ENCODE measurements around the gene RBKS.

RBKS gene

GRCh38 chr2:27806311-27807059, 83.7 kb downstream of the RBKS start:
- ChIA-PET CTCF (interaction anchor here (0.6 to 0.9 kb wide), 9 partner anchors 13 to 663 kb away, joined by 3 to 4 read pairs (median 3); no protein-coding TSS in a partner anchor), POLR2A (no interaction called here)
- no peak overlapping the region for H3K4me3 ChIP-seq (ENCODE audit: low read depth, low read length)
- no peaks in the 10 kb centered on the region for H3K9me3 ChIP-seq (ENCODE audit: control insufficient read depth, insufficient read depth, low read depth, low read length)
- TF ChIP-seq ZNF518A (tag by site-specific recombination; conservative IDR thresholded peaks at IDR 0.05; ENCODE audit: low read depth): no peak
- H3K4me1 ChIP-seq (ENCODE audit: control insufficient read depth, insufficient read depth, low read length): no peaks in the 10 kb centered on the region
- no peaks in the 10 kb centered on the region for H3K36me3 ChIP-seq (ENCODE audit: control insufficient read depth in 2 of 2, insufficient read depth in 1 of 2, low read length in 2 of 2)
- H3K27ac ChIP-seq (ENCODE audit: extremely low read depth, low read depth, low read length): no peak overlapping the region

- ChIA-PET CTCF (interaction anchor here (0.6 to 1.2 kb wide), 8 partner anchors 24 to 801 kb away, joined by 3 to 7 read pairs (median 5); no protein-coding TSS in a partner anchor), POLR2A (no interaction called here)
- no peaks in the 10 kb centered on the region for H3K4me1 ChIP-seq (ENCODE audit: control insufficient read depth, insufficient read depth, low read length)
- H3K36me3 ChIP-seq (ENCODE audit: control insufficient read depth in 2 of 2, insufficient read depth in 1 of 2, low read length in 2 of 2): no peaks in the 10 kb centered on the region
- H3K4me3 ChIP-seq (ENCODE audit: low read depth, low read length): no peak overlapping the region
- H3K27ac ChIP-seq (ENCODE audit: extremely low read depth, low read depth, low read length): no peak overlapping the region
- no peaks in the 10 kb centered on the region for H3K9me3 ChIP-seq (ENCODE audit: control insufficient read depth, insufficient read depth, low read depth, low read length)
- no peak for TF ChIP-seq ZNF558 (tag by site-specific recombination; IDR thresholded peaks at IDR 0.05)
- TF ChIP-seq ZNF48 (tag by site-specific recombination; IDR thresholded peaks at IDR 0.05): no peak
- no peak for TF ChIP-seq ZNF335 (tag by site-specific recombination; conservative IDR thresholded peaks at IDR 0.05)
- TF ChIP-seq GFI1B (tag by site-specific recombination; IDR thresholded peaks at IDR 0.05): no peak
- TF ChIP-seq ZNF121 (tag by site-specific recombination; IDR thresholded peaks at IDR 0.05): no peak
- no peak for TF ChIP-seq ZNF175 (tag by site-specific recombination; IDR thresholded peaks at IDR 0.05)
- TF ChIP-seq ZNF707 (tag by site-specific recombination; IDR thresholded peaks at IDR 0.05): no peak
- TF ChIP-seq ZNF132 (tag by site-specific recombination; IDR thresholded peaks at IDR 0.05; ENCODE audit: borderline replicate concordance): no peak
- no peak for TF ChIP-seq ZNF513 (tag by site-specific recombination; IDR thresholded peaks at IDR 0.05)
- no peak for TF ChIP-seq ZNF777 (tag by site-specific recombination; IDR thresholded peaks at IDR 0.05; ENCODE audit: borderline replicate concordance)
- TF ChIP-seq ZNF10 (tag by site-specific recombination; IDR thresholded peaks at IDR 0.05): no peak
- TF ChIP-seq HOXA7 (CRISPR knock-in tag; IDR thresholded peaks at IDR 0.05; ENCODE audit: borderline replicate concordance): no peak
- no peak for TF ChIP-seq ZNF692 (tag by site-specific recombination; IDR thresholded peaks at IDR 0.05)
- TF ChIP-seq ZBTB21 (tag by site-specific recombination; IDR thresholded peaks at IDR 0.05): no peak
- TF ChIP-seq WT1 (tag by site-specific recombination; IDR thresholded peaks at IDR 0.05): no peak
- no peak for TF ChIP-seq ZBTB48 (tag by site-specific recombination; IDR thresholded peaks at IDR 0.05)
- TF ChIP-seq PRDM4 (tag by site-specific recombination; IDR thresholded peaks at IDR 0.05): no peak
These were observed 85.0 kb downstream of the RBKS start for GRCh38 chr2:27805180-27805579.

Measured in HEK293 (cell line).